PC-9 (cell line): ENCODE measurements around the gene GPR68. TPM values are rescaled to one million over a fixed set of nuclear protein-coding genes. Genes with fewer than 3 reads are reported as not detected.
"Not testable (repeated sequence)": the region's sequence is repeated elsewhere in the genome, so short reads cannot be mapped to it uniquely, and the experiment has no call there.

ENCODE experiments used
- BruUV-seq: library from RNA; stranded (reverse); fragments of 400-500 nt; replicated peaks from 2 replicates; lab custom pipeline; 2021; lab: Mats Ljungman, UMichigan
- CTCF ChIA-PET: fragments of 300-600 bp; sonication (Branson Sonifier 250); formaldehyde crosslinking; loops from one replicate; lab custom pipeline; 2022; ENCODE audit warnings: antibody characterized with exemption; lab: Charles Lee
- POLR2A ChIA-PET: fragments of 300-600 bp; sonication (Branson Sonifier 250); formaldehyde crosslinking; loops from one replicate; lab custom pipeline; 2022; ENCODE audit warnings: antibody characterized with exemption; ENCODE audit not compliant: unreplicated experiment; lab: Charles Lee
- DNase-seq, 2 experiments: peaks; one replicate each; pipeline versions ENCODE4 v3.0.0 to v3.0.0-alpha.2; 2015 to 2022; ENCODE audit warnings: mixed read lengths in 1 of 2
- H2AFZ ChIP-seq: fragments of 200-600 bp; sonication (generic); 2 replicates; pipeline ENCODE4 v1.8.1; 2017; ENCODE audit warnings: antibody characterized with exemption
- H3F3A ChIP-seq: fragments of 200-600 bp; sonication (generic); 2 replicates; pipeline ENCODE4 v1.8.1; 2017; ENCODE audit warnings: antibody characterized with exemption, mild to moderate bottlenecking, low read depth; ENCODE audit not compliant: insufficient read depth
- H3K27ac ChIP-seq: fragments of 200-600 bp; sonication (generic); 2 replicates; pipeline ENCODE4 v1.6.1; 2016; ENCODE audit warnings: mixed run types
- H3K27me3 ChIP-seq: fragments of 200-600 bp; sonication (generic); 2 replicates; pipeline ENCODE4 v1.6.1; 2016; ENCODE audit warnings: low read depth, mixed run types; ENCODE audit not compliant: insufficient read depth
- H3K36me3 ChIP-seq: fragments of 200-600 bp; sonication (generic); 2 replicates; pipeline ENCODE4 v1.6.1; 2016; ENCODE audit warnings: low read depth, mixed run types
- H3K4me1 ChIP-seq: fragments of 200-600 bp; sonication (generic); replicated peaks from 2 replicates; pipeline ENCODE4 v1.6.1; 2016; ENCODE audit warnings: mixed run types; ENCODE audit not compliant: insufficient read depth
- H3K4me2 ChIP-seq: fragments of 200-600 bp; sonication (generic); 2 replicates; pipeline ENCODE4 v1.6.1; 2017; ENCODE audit warnings: mixed run types
- H3K4me3 ChIP-seq: fragments of 200-600 bp; sonication (generic); 2 replicates; pipeline ENCODE4 v1.6.1; 2016; ENCODE audit warnings: mixed run types
- H3K79me2 ChIP-seq: fragments of 200-600 bp; sonication (generic); 2 replicates; pipeline ENCODE4 v1.6.1; 2017; ENCODE audit warnings: low read depth, mixed run types
- H3K9me2 ChIP-seq: fragments of 200-600 bp; sonication (generic); 2 replicates; pipeline ENCODE4 v1.8.1; 2017; ENCODE audit warnings: mild to moderate bottlenecking; ENCODE audit not compliant: insufficient read depth
- H3K9me3 ChIP-seq: fragments of 200-600 bp; sonication (generic); 2 replicates; pipeline ENCODE4 v1.8.1; 2016; ENCODE audit warnings: low read depth; ENCODE audit not compliant: insufficient read depth
- H4K20me1 ChIP-seq: fragments of 200-600 bp; sonication (generic); 2 replicates; pipeline ENCODE4 v1.8.1; 2017; ENCODE audit not compliant: insufficient read depth
- EZH2 ChIP-seq: fragments of 200-600 bp; sonication (generic); IDR thresholded peaks from 2 replicates; pipeline ENCODE4 v1.8.0; 2017; ENCODE audit warnings: antibody characterized with exemption, low read depth
- intact Hi-C: fragments of 100-400 bp; cut with micrococcal nuclease; formaldehyde crosslinking; loops from one replicate; pipeline ENCODE4 v1.10.0; 2022; ENCODE audit not compliant: unreplicated experiment
- total RNA-seq: library from RNA; stranded (reverse); gene quantifications from 2 replicates; pipeline ENCODE4 v1.2.3, GENCODE V29; 2021
- TF ChIP-seq, protein P1 (sequence below): fragments of 200-600 bp; sonication (generic); conservative IDR thresholded peaks from 2 replicates; pipeline ENCODE4 v1.6.1; 2017; ENCODE audit warnings: mixed run types, antibody characterized with exemption, mild to moderate bottlenecking, moderate library complexity

Gene GPR68
- total RNA-seq, 1 experiment from 2014 or later, result not detected

DNA sequence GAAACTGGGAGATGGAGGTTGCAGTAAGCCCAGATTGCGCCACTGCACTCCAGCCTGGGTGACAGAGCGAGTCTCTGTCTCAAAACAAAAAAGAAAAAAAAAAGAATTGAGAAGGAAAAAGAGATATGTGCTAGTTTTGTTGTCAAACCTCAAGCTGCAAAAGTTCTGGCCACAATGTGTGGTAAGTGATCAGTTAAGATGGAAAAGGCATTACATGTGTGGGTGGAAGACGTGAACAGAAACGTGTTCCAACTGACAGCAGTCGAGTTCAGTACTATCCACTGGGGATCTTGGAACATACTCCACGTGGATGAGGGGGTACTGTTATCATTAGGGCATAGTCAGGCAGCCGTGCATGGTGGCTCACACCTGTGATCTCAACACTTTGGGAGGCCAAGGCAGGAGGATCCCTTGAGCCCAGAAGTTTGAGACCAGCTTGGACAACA, 17.3 kb downstream of the GPR68 start:
- Histone ChIP-seq H3F3A (peaks cover 9% of the 10 kb centered on the region; the same call in 1 of the 2 replicates), H4K20me1 (no peaks in the 10 kb centered on the region), H3K9me2 (no peaks in the 10 kb centered on the region), H3K9me3 (no peaks in the 10 kb centered on the region), H3K4me1 (peaks cover 15% of the 10 kb centered on the region), H3K79me2 (no peaks in the 10 kb centered on the region), H3K36me3 (no peaks in the 10 kb centered on the region), H2AFZ (no peak overlapping the region), H3K4me3 (no peak overlapping the region), H3K4me2 (no peak overlapping the region), H3K27ac (peak overlapping the region; percentile 62; the same call in 1 of the 2 replicates), H3K27me3 (no peaks in the 10 kb centered on the region)
- TF ChIP-seq, protein P1, sequence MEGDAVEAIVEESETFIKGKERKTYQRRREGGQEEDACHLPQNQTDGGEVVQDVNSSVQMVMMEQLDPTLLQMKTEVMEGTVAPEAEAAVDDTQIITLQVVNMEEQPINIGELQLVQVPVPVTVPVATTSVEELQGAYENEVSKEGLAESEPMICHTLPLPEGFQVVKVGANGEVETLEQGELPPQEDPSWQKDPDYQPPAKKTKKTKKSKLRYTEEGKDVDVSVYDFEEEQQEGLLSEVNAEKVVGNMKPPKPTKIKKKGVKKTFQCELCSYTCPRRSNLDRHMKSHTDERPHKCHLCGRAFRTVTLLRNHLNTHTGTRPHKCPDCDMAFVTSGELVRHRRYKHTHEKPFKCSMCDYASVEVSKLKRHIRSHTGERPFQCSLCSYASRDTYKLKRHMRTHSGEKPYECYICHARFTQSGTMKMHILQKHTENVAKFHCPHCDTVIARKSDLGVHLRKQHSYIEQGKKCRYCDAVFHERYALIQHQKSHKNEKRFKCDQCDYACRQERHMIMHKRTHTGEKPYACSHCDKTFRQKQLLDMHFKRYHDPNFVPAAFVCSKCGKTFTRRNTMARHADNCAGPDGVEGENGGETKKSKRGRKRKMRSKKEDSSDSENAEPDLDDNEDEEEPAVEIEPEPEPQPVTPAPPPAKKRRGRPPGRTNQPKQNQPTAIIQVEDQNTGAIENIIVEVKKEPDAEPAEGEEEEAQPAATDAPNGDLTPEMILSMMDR, result no peak
- TF ChIP-seq EZH2, result no peak
- ChIA-PET CTCF (no interaction called here), POLR2A (no interaction called here)
- intact Hi-C loops, result no loop called here
- DNase-seq, result no peak
- no TSS peak for BruUV-seq

DNA sequence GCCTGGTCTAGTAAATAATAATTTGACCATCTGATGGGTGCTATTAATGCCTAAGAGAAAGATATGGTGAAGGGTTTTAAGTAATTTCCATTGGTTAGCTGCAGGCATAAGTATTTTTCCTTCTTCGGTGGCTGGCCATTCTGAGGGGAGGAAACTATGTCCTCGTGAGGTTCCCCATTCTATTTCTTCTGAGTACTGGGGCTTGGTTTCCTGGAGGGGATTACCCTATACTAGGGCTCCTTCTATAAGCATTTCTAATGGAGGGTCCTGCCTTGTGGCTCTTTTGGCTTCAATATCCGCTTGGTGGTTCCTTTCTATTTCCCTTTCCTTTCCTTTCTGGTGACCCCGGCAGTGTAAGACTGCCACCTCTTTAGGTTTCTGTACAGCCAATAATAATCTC, 18.1 kb downstream of the GPR68 start:
- peaks cover 15% of the 10 kb centered on the region for H3K4me1 ChIP-seq
- CTCF ChIA-PET, H3K9me3 ChIP-seq, H3K27me3 ChIP-seq, H3K4me3 ChIP-seq, intact Hi-C loops, H2AFZ ChIP-seq, H3F3A ChIP-seq, H3K27ac ChIP-seq, H3K79me2 ChIP-seq, DNase-seq, H3K36me3 ChIP-seq, H3K9me2 ChIP-seq, BruUV-seq, POLR2A ChIA-PET, H4K20me1 ChIP-seq, H3K4me2 ChIP-seq: not testable (repeated sequence)

DNA sequence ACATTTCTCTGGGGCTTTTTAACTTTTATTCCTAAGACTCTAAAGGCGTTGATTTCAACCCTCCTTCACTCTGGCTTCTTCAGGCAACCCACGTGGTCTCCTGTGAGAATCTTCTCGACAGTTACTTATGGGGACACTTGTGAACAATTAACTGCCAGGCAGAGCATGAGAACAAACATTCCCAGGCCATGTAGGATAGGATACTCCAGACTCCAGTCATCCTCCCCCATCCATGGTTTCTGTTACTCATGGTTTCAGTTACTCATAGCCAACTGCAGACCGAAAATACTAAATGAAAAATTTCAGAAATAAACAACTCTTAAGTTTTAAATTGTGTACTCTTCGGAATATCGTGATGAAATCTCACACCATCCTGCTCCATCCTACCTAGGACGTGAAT, 19.5 kb downstream of the GPR68 start:
- no peak overlapping the region for H3K4me3 ChIP-seq
- no peak for DNase-seq
- no TSS peak for BruUV-seq
- ChIA-PET POLR2A (no interaction called here), CTCF (no interaction called here)
- no peak overlapping the region for H2AFZ ChIP-seq
- H4K20me1 ChIP-seq, result no peaks in the 10 kb centered on the region
- H3K27ac ChIP-seq, result no peak overlapping the region
- no peaks in the 10 kb centered on the region for H3K9me2 ChIP-seq
- no peak overlapping the region for H3K4me2 ChIP-seq
- H3K79me2 ChIP-seq, result no peaks in the 10 kb centered on the region
- H3F3A ChIP-seq, result peaks cover 9% of the 10 kb centered on the region; the same call in 1 of the 2 replicates
- H3K4me1 ChIP-seq, result peaks cover 15% of the 10 kb centered on the region
- no peaks in the 10 kb centered on the region for H3K27me3 ChIP-seq
- TF ChIP-seq EZH2, result no peak
- TF ChIP-seq, protein P1, result no peak
- no peaks in the 10 kb centered on the region for H3K36me3 ChIP-seq
- intact Hi-C loops, result no loop called here
- no peaks in the 10 kb centered on the region for H3K9me3 ChIP-seq
